ENCODE measurements around the gene CCDC170.

Gene CCDC170

GRCh38 chr6:151488226-151488625 lies 5.6 kb upstream of the CCDC170 start:
- no peak overlapping the region for H3K4me3 Mint-ChIP-seq
- no peak for TF ChIP-seq CTCF (IDR thresholded peaks at IDR 0.05; ENCODE audit: unreplicated experiment in 3 of 3)
- H3K27me3 Mint-ChIP-seq (ENCODE audit: low read depth) = peaks cover 9% of the 10 kb centered on the region
- no peaks in the 10 kb centered on the region for H3K36me3 Mint-ChIP-seq (ENCODE audit: low read depth)
- peaks cover 3% of the 10 kb centered on the region for H3K4me1 Mint-ChIP-seq
- no peak overlapping the region for H3K27ac Mint-ChIP-seq
- H3K9me3 Mint-ChIP-seq = no peaks in the 10 kb centered on the region

- peaks cover 5% of the 10 kb centered on the region for H3K4me1 Mint-ChIP-seq
- H3K9me3 Mint-ChIP-seq = no peaks in the 10 kb centered on the region
- no peak for TF ChIP-seq CTCF (IDR thresholded peaks at IDR 0.05; ENCODE audit: unreplicated experiment in 3 of 3)
- H3K27me3 Mint-ChIP-seq (ENCODE audit: low read depth) = peaks cover 33% of the 10 kb centered on the region
- H3K27ac Mint-ChIP-seq = no peak overlapping the region
- H3K36me3 Mint-ChIP-seq (ENCODE audit: low read depth) = no peaks in the 10 kb centered on the region
- peak overlapping the region in 1 of 3 experiments; percentile 12 for H3K4me3 Mint-ChIP-seq
These were observed 2.8 kb upstream of the CCDC170 start for GRCh38 chr6:151490996-151491395.

- TF ChIP-seq CTCF (IDR thresholded peaks at IDR 0.05; ENCODE audit: unreplicated experiment in 3 of 3) = no peak
- no peaks in the 10 kb centered on the region for H3K36me3 Mint-ChIP-seq (ENCODE audit: low read depth)
- H3K27me3 Mint-ChIP-seq (ENCODE audit: low read depth) = peaks cover 46% of the 10 kb centered on the region
- peak overlapping the region; percentile 70 to 86 (median 80) for H3K4me3 Mint-ChIP-seq
- no peaks in the 10 kb centered on the region for H3K9me3 Mint-ChIP-seq
- peaks cover 5% of the 10 kb centered on the region for H3K4me1 Mint-ChIP-seq
- H3K27ac Mint-ChIP-seq = peak overlapping the region in 1 of 3 experiments; percentile 7
These were observed 535 bp upstream of the CCDC170 start for GRCh38 chr6:151493161-151493803.

- Mint-ChIP-seq H3K27ac (peak overlapping the region in 1 of 3 experiments; percentile 21), H3K4me1 (peaks cover 5% of the 10 kb centered on the region), H3K9me3 (no peaks in the 10 kb centered on the region), H3K27me3 (ENCODE audit: low read depth) (peaks cover 46% of the 10 kb centered on the region), H3K36me3 (ENCODE audit: low read depth) (no peaks in the 10 kb centered on the region), H3K4me3 (peak overlapping the region; percentile 82 to 87 (median 85))
- no peak for TF ChIP-seq CTCF (IDR thresholded peaks at IDR 0.05; ENCODE audit: unreplicated experiment in 3 of 3)
These were observed 568 bp downstream of the CCDC170 start for GRCh38 chr6:151494235-151494935.

- H3K9me3 Mint-ChIP-seq = no peaks in the 10 kb centered on the region
- H3K27me3 Mint-ChIP-seq (ENCODE audit: low read depth) = peaks cover 46% of the 10 kb centered on the region
- peaks cover 5% of the 10 kb centered on the region for H3K4me1 Mint-ChIP-seq
- no peaks in the 10 kb centered on the region for H3K36me3 Mint-ChIP-seq (ENCODE audit: low read depth)
- peak overlapping the region; percentile 82 to 87 (median 85) for H3K4me3 Mint-ChIP-seq
- H3K27ac Mint-ChIP-seq = no peak overlapping the region
- no peak for TF ChIP-seq CTCF (IDR thresholded peaks at IDR 0.05; ENCODE audit: unreplicated experiment in 3 of 3)
These were observed 1.1 kb downstream of the CCDC170 start for GRCh38 chr6:151494936-151495320.
